Kidney (tissue), 14 donors: ENCODE data around the gene DIS3L2. TPM values are rescaled to one million over a fixed set of nuclear protein-coding genes. Genes with fewer than 3 reads are reported as not detected.

ENCODE experiments used
- DNase-seq, 5 donors: peaks; one replicate each; pipeline ENCODE4 v3.0.0-alpha.2; 2013 to 2020
- FAIRE-seq: peaks from 2 replicates; lab custom pipeline; 2012; peaks lifted over from hg19 to GRCh38; lab: Jason Lieb, UNC
- H3K27ac ChIP-seq, 2 donors: one replicate each; pipeline ENCODE4 v1.7.0; 2013; ENCODE audit warnings: low read depth in 2 of 2, low read length in 2 of 2, inconsistent platforms in 1 of 2
- H3K27me3 ChIP-seq: one replicate; pipeline ENCODE4 v1.7.1; 2013; ENCODE audit warnings: low read length, inconsistent platforms; ENCODE audit not compliant: control insufficient read depth, insufficient read depth
- H3K36me3 ChIP-seq, 3 donors: one replicate each; pipeline versions ENCODE4 v1.7.0 to v1.7.1; 2013; ENCODE audit warnings: low read length in 3 of 3, control low read depth in 1 of 3, inconsistent platforms in 1 of 3; ENCODE audit not compliant: insufficient read depth in 3 of 3, control insufficient read depth in 2 of 3
- H3K4me1 ChIP-seq, 3 donors: one replicate each; pipeline versions ENCODE4 v1.7.0 to v1.7.1; 2013; ENCODE audit warnings: low read length in 3 of 3, inconsistent platforms in 1 of 3, low read depth in 1 of 3; ENCODE audit not compliant: control insufficient read depth in 2 of 3, insufficient read depth in 2 of 3
- H3K4me3 ChIP-seq, 3 donors: one replicate each; pipeline versions ENCODE4 v1.7.0 to v1.8.1; 2013; ENCODE audit warnings: low read length in 3 of 3, control low read depth in 1 of 3, inconsistent platforms in 1 of 3
- H3K9ac ChIP-seq, 3 donors: one replicate each; pipeline versions ENCODE4 v1.7.0 to v1.7.1; 2013; ENCODE audit warnings: low read length in 3 of 3, control low read depth in 1 of 3, inconsistent platforms in 1 of 3
- H3K9me3 ChIP-seq, 3 donors: one replicate each; pipeline versions ENCODE4 v1.7.0 to v1.7.1; 2013; ENCODE audit warnings: low read length in 3 of 3, control low read depth in 1 of 3, inconsistent platforms in 1 of 3; ENCODE audit not compliant: control insufficient read depth in 2 of 3, insufficient read depth in 1 of 3
- CTCF ChIP-seq: IDR thresholded peaks from 3 replicates; pipeline ENCODE4 v1.5.1; 2012; ENCODE audit warnings: mild to moderate bottlenecking, moderate library complexity, borderline replicate concordance; ENCODE audit not compliant: insufficient read depth; ENCODE audit errors: extremely low read depth
- intact Hi-C: fragments of 100-400 bp; cut with DNase I; formaldehyde crosslinking; loops from one replicate; pipeline ENCODE4 v1.11.1; 2022
- polyA plus RNA-seq: library from polyadenylated mRNA; stranded (reverse); fragments of 350-450 nt; fragmentation: Illumina TruSeq; extraction: RNeasy Lipid Tissue Mini Kit (QIAGEN cat#74804); gene quantifications from one replicate; pipeline ENCODE4 v1.2.3, GENCODE V29; 2014; ENCODE audit warnings: low read depth, low replicate concordance; ENCODE audit not compliant: insufficient read depth
- total RNA-seq: library from RNA; stranded (reverse); fragmentation: NEBNext Ultra II Directional; extraction: Animal tissue kit (Norgen Biotek cat#: 25700); gene quantifications from one replicate; pipeline ENCODE4 v1.2.1, GENCODE V29; 2021
- donor health status: control.
- donor health status: control.
- donor health status: control.
- donor health status: control.
- donor health status: control.
- donor health status: DM: yes; HTN: yes; CAD: no.
- donor health status: Normal renal cell carcinoma (clear cell type).

DIS3L2 gene
- total and polyA plus RNA-seq, 2 donors from 2014 or later: 12.3 to 47.7 TPM

GRCh38 chr2:232235716-232236115, 274.2 kb downstream of the DIS3L2 start:
- no peak for FAIRE-seq
- no peak for TF ChIP-seq CTCF

GRCh38 chr2:232236200-232236599, 274.7 kb downstream of the DIS3L2 start:
- Histone ChIP-seq H3K27ac (no peak overlapping the region), H3K36me3 (peaks cover 0 to 4% (median 2%) of the 10 kb centered on the region in 3 donors), H3K9ac (no peak overlapping the region), H3K27me3 (no peaks in the 10 kb centered on the region), H3K4me1 (no peaks in the 10 kb centered on the region), H3K9me3 (no peaks in the 10 kb centered on the region), H3K4me3 (no peak overlapping the region)
- intact Hi-C loops: no loop called here
- DNase-seq (no peak), FAIRE-seq (no peak)
- TF ChIP-seq CTCF: no peak

More at GRCh38 chr2:232235716-232236115, 274.2 kb downstream of the DIS3L2 start:
- DNase-seq: no peak
- Histone ChIP-seq H3K4me3 (no peak overlapping the region), H3K27ac (no peak overlapping the region), H3K36me3 (peaks cover 0 to 4% (median 2%) of the 10 kb centered on the region in 3 donors), H3K9ac (no peak overlapping the region), H3K4me1 (no peaks in the 10 kb centered on the region), H3K27me3 (no peaks in the 10 kb centered on the region), H3K9me3 (no peaks in the 10 kb centered on the region)
- intact Hi-C loops: no loop called here

GRCh38 chr2:232237464-232237863, 276.0 kb downstream of the DIS3L2 start:
- intact Hi-C loops: no loop called here
- Histone ChIP-seq H3K27ac (no peak overlapping the region), H3K36me3 (peaks cover 0 to 4% (median 2%) of the 10 kb centered on the region in 3 donors), H3K9me3 (no peaks in the 10 kb centered on the region), H3K27me3 (no peaks in the 10 kb centered on the region), H3K9ac (no peak overlapping the region), H3K4me3 (no peak overlapping the region), H3K4me1 (no peaks in the 10 kb centered on the region)
- DNase-seq (no peak), FAIRE-seq (no peak)
- no peak for TF ChIP-seq CTCF

- FAIRE-seq (no peak), DNase-seq (no peak)
- no peaks in the 10 kb centered on the region for H3K4me1 ChIP-seq
- no peak overlapping the region for H3K4me3 ChIP-seq
- H3K27me3 ChIP-seq: no peaks in the 10 kb centered on the region
- H3K27ac ChIP-seq: no peak overlapping the region
- intact Hi-C loops: no loop called here
- H3K9ac ChIP-seq: no peak overlapping the region
- H3K9me3 ChIP-seq: no peaks in the 10 kb centered on the region
- TF ChIP-seq CTCF: no peak
- H3K36me3 ChIP-seq: peaks cover 0 to 4% (median 2%) of the 10 kb centered on the region in 3 donors
Observed at GRCh38 chr2:232238108-232238507, 276.6 kb downstream of the DIS3L2 start.
